ENCODE results near the gene FOXI1. TPM values are rescaled to one million over a fixed set of nuclear protein-coding genes. Genes with fewer than 3 reads are reported as not detected.

FOXI1 gene
- total RNA-seq, 1 experiment from 2014 or later: not detected

- no peak for DNase-seq (ENCODE audit: low spot score)
Observed at GRCh38 chr5:170150713-170151096, 45.0 kb downstream of the FOXI1 start.

GRCh38 chr5:170151097-170151831 lies 45.6 kb downstream of the FOXI1 start:
- peak; percentile 42 for DNase-seq (ENCODE audit: low spot score)

- no peak for DNase-seq (ENCODE audit: low spot score)
Observed at GRCh38 chr5:170152767-170153166, 47.1 kb downstream of the FOXI1 start.

GRCh38 chr5:170154297-170154696 lies 48.6 kb downstream of the FOXI1 start:
- no peak for DNase-seq (ENCODE audit: low spot score)

- no peak for DNase-seq (ENCODE audit: low spot score)
Observed at GRCh38 chr5:170154744-170155143, 49.0 kb downstream of the FOXI1 start.

GRCh38 chr5:170155771-170156170 lies 50.1 kb downstream of the FOXI1 start:
- DNase-seq (ENCODE audit: low spot score): no peak

GRCh38 chr5:170159101-170159698 lies 53.5 kb downstream of the FOXI1 start:
- no peak for DNase-seq (ENCODE audit: low spot score)

Other genes starting within 250 kb of the FOXI1 start
- 0.39 and 3.1 TPM in 2 replicates for gene INSYN2B, start 125.4 kb upstream of the FOXI1 start, total RNA-seq (2014; rRNA removed; shearing (Covaris generic))
- not detected in 2 replicates for gene C5orf58, start 127.1 kb downstream of the FOXI1 start, total RNA-seq (2014; rRNA removed; shearing (Covaris generic))
- gene LCP2, start 191.9 kb downstream of the FOXI1 start, total RNA-seq (2014; rRNA removed; shearing (Covaris generic)): 0.68 and 2.7 TPM in 2 replicates

Measured in H4 (cell line).